T-helper 17 cell (primary cell): Measurements from ENCODE around the gene HDAC2. TPM values are rescaled to one million over a fixed set of nuclear protein-coding genes. Genes with fewer than 3 reads are reported as not detected.
"Not testable (repeated sequence)": the region's sequence is repeated elsewhere in the genome, so short reads cannot be mapped to it uniquely, and the experiment has no call there.

Source experiments
- ATAC-seq: fragments of 150-1000 bp; cut with Tn5 transposase; 2 replicates; pipeline ENCODE4 v1.10.0; 2021; ENCODE audit warnings: mild to moderate bottlenecking, moderate library complexity
- DNase-seq, 3 donors: peaks; one replicate each; pipeline versions ENCODE4 v3.0.0 to v3.0.0-alpha.2; 2020 to 2021
- H3K9me3 ChIP-seq: one replicate; pipeline ENCODE4 v1.7.0; 2013; ENCODE audit warnings: low read length, mild to moderate bottlenecking; ENCODE audit not compliant: control insufficient read depth, poor library complexity, severe bottlenecking
- H3K27ac Mint-ChIP-seq: one replicate; pipeline ENCODE4 v1.8.0; 2022; ENCODE audit warnings: mild to moderate bottlenecking, moderate library complexity, mixed read lengths
- H3K27me3 Mint-ChIP-seq: one replicate; pipeline ENCODE4 v1.8.0; 2022; ENCODE audit warnings: mixed read lengths
- H3K36me3 Mint-ChIP-seq: one replicate; pipeline ENCODE4 v1.8.0; 2022; ENCODE audit warnings: low read depth, mixed read lengths
- H3K4me1 Mint-ChIP-seq: one replicate; pipeline ENCODE4 v1.8.0; 2022; ENCODE audit warnings: mild to moderate bottlenecking, mixed read lengths
- H3K4me3 Mint-ChIP-seq: one replicate; pipeline ENCODE4 v1.8.0; 2022; ENCODE audit warnings: mild to moderate bottlenecking, moderate library complexity, mixed read lengths
- total RNA-seq, 4 donors: library from RNA in 2 of 4; stranded (reverse) in 2 of 4; gene quantifications; one replicate each; pipeline ENCODE4 v1.2.3 and lab custom pipeline; 2022 to 2026

HDAC2 gene
- total RNA-seq, 2 donors from 2014 or later: 38.4 to 50.1 TPM

- Mint-ChIP-seq H3K27me3 (peaks cover 8% of the 10 kb centered on the region), H3K27ac (no peak overlapping the region), H3K4me1 (peaks cover 9% of the 10 kb centered on the region), H3K36me3 (no peaks in the 10 kb centered on the region), H3K4me3 (no peak overlapping the region)
- ATAC-seq (no peak), DNase-seq (no peak)
- no peaks in the 10 kb centered on the region for H3K9me3 ChIP-seq
These were observed 24.7 kb upstream of the HDAC2 start for GRCh38 chr6:113995634-113996033.

- Mint-ChIP-seq H3K4me3 (no peak overlapping the region), H3K36me3 (no peaks in the 10 kb centered on the region), H3K27ac (no peak overlapping the region), H3K4me1 (peaks cover 9% of the 10 kb centered on the region), H3K27me3 (peaks cover 5% of the 10 kb centered on the region)
- ATAC-seq (peak; percentile 98), DNase-seq (peak in 1 of 3 donors; percentile 13)
- H3K9me3 ChIP-seq: no peaks in the 10 kb centered on the region
These were observed 24.0 kb upstream of the HDAC2 start for GRCh38 chr6:113994934-113995342.

- Mint-ChIP-seq H3K4me1 (peaks cover under 1% of the 10 kb centered on the region), H3K27me3 (peaks cover 5% of the 10 kb centered on the region), H3K27ac (no peak overlapping the region), H3K4me3 (no peak overlapping the region), H3K36me3 (no peaks in the 10 kb centered on the region)
- DNase-seq (no peak), ATAC-seq (no peak)
- no peaks in the 10 kb centered on the region for H3K9me3 ChIP-seq
These were observed 18.7 kb upstream of the HDAC2 start for GRCh38 chr6:113989675-113990074.

GRCh38 chr6:113982675-113983074, 11.7 kb upstream of the HDAC2 start:
- peaks cover 10% of the 10 kb centered on the region for H3K27me3 Mint-ChIP-seq
- H3K4me1 Mint-ChIP-seq, ATAC-seq, DNase-seq, H3K9me3 ChIP-seq, H3K4me3 Mint-ChIP-seq, H3K36me3 Mint-ChIP-seq, H3K27ac Mint-ChIP-seq: not testable (repeated sequence)

- no peak overlapping the region for H3K27ac Mint-ChIP-seq
- peaks cover 10% of the 10 kb centered on the region for H3K27me3 Mint-ChIP-seq
- H3K9me3 ChIP-seq: no peaks in the 10 kb centered on the region
- no peak for DNase-seq
- no peak overlapping the region for H3K4me3 Mint-ChIP-seq
- H3K36me3 Mint-ChIP-seq: no peaks in the 10 kb centered on the region
- no peaks in the 10 kb centered on the region for H3K4me1 Mint-ChIP-seq
- no peak for ATAC-seq
These were observed 11.2 kb upstream of the HDAC2 start for GRCh38 chr6:113982055-113982550.

GRCh38 chr6:113980937-113981554, 10.1 kb upstream of the HDAC2 start:
- no peak for DNase-seq
- no peak overlapping the region for H3K4me3 Mint-ChIP-seq

GRCh38 chr6:113979937-113980336, 9.0 kb upstream of the HDAC2 start:
- peaks cover 3% of the 10 kb centered on the region for H3K4me1 Mint-ChIP-seq
- no peak overlapping the region for H3K4me3 Mint-ChIP-seq
- H3K27me3 Mint-ChIP-seq: peaks cover 10% of the 10 kb centered on the region
- no peaks in the 10 kb centered on the region for H3K36me3 Mint-ChIP-seq
- DNase-seq: no peak
- no peaks in the 10 kb centered on the region for H3K9me3 ChIP-seq
- H3K27ac Mint-ChIP-seq: no peak overlapping the region
- no peak for ATAC-seq

More at GRCh38 chr6:113980937-113981554, 10.1 kb upstream of the HDAC2 start:
- ATAC-seq: peak; percentile 61
- H3K9me3 ChIP-seq: no peaks in the 10 kb centered on the region
- Mint-ChIP-seq H3K27ac (no peak overlapping the region), H3K4me1 (no peaks in the 10 kb centered on the region), H3K36me3 (no peaks in the 10 kb centered on the region), H3K27me3 (peaks cover 10% of the 10 kb centered on the region)

- no peak overlapping the region for H3K4me3 Mint-ChIP-seq
- DNase-seq: no peak
- no peak for ATAC-seq
- peaks cover 10% of the 10 kb centered on the region for H3K27me3 Mint-ChIP-seq
- H3K27ac Mint-ChIP-seq: no peak overlapping the region
- no peaks in the 10 kb centered on the region for H3K36me3 Mint-ChIP-seq
- peaks cover 3% of the 10 kb centered on the region for H3K4me1 Mint-ChIP-seq
- H3K9me3 ChIP-seq: no peaks in the 10 kb centered on the region
These were observed 7.2 kb upstream of the HDAC2 start for GRCh38 chr6:113978084-113978675.

GRCh38 chr6:113976806-113977205, 5.9 kb upstream of the HDAC2 start:
- Mint-ChIP-seq H3K27ac (no peak overlapping the region), H3K4me3 (no peak overlapping the region), H3K36me3 (no peaks in the 10 kb centered on the region), H3K4me1 (peaks cover 3% of the 10 kb centered on the region), H3K27me3 (peaks cover 10% of the 10 kb centered on the region)
- no peak for DNase-seq
- H3K9me3 ChIP-seq: no peaks in the 10 kb centered on the region
- ATAC-seq: no peak

GRCh38 chr6:113971741-113972140, 793 bp upstream of the HDAC2 start:
- Mint-ChIP-seq H3K4me1 (peaks cover 26% of the 10 kb centered on the region), H3K27me3 (no peaks in the 10 kb centered on the region), H3K27ac (no peak overlapping the region), H3K4me3 (peak overlapping the region; percentile 98), H3K36me3 (peaks cover 6% of the 10 kb centered on the region)
- no peaks in the 10 kb centered on the region for H3K9me3 ChIP-seq
- no peak for DNase-seq
- ATAC-seq: no peak

- Mint-ChIP-seq H3K27ac (peak overlapping the region; percentile 96), H3K4me3 (peak overlapping the region; percentile 98), H3K4me1 (peaks cover 27% of the 10 kb centered on the region), H3K36me3 (peaks cover 6% of the 10 kb centered on the region), H3K27me3 (no peaks in the 10 kb centered on the region)
- DNase-seq (peak; percentile 13 to 49 (median 49)), ATAC-seq (peak; percentile 49)
- H3K9me3 ChIP-seq: no peaks in the 10 kb centered on the region
These were observed 802 bp downstream of the HDAC2 start for GRCh38 chr6:113969888-113970804.

GRCh38 chr6:113968472-113968871, 2.5 kb downstream of the HDAC2 start:
- no peak for ATAC-seq
- no peak for DNase-seq
- Mint-ChIP-seq H3K36me3 (peaks cover 6% of the 10 kb centered on the region), H3K27ac (peak overlapping the region; percentile 96), H3K4me3 (peak overlapping the region; percentile 68), H3K27me3 (no peaks in the 10 kb centered on the region), H3K4me1 (peaks cover 36% of the 10 kb centered on the region)
- H3K9me3 ChIP-seq: no peaks in the 10 kb centered on the region

- H3K9me3 ChIP-seq: no peaks in the 10 kb centered on the region
- DNase-seq (no peak), ATAC-seq (no peak)
- Mint-ChIP-seq H3K4me1 (peaks cover 36% of the 10 kb centered on the region), H3K27ac (peak overlapping the region; percentile 96), H3K27me3 (no peaks in the 10 kb centered on the region), H3K36me3 (peaks cover 6% of the 10 kb centered on the region), H3K4me3 (no peak overlapping the region)
These were observed 3.2 kb downstream of the HDAC2 start for GRCh38 chr6:113967777-113968176.
